Activated CD8-positive, alpha-beta memory T cell treated with anti-CD3 and anti-CD28 coated beads, Interleukin-2, amount 50 U/mL, for 24 hours (primary cell): ENCODE results near the gene KCNC3.

Experiments
- DNase-seq: peaks from one replicate; pipeline ENCODE4 v3.0.0-alpha.2; 2020; ENCODE audit errors: extremely low read depth

Gene KCNC3

DNA sequence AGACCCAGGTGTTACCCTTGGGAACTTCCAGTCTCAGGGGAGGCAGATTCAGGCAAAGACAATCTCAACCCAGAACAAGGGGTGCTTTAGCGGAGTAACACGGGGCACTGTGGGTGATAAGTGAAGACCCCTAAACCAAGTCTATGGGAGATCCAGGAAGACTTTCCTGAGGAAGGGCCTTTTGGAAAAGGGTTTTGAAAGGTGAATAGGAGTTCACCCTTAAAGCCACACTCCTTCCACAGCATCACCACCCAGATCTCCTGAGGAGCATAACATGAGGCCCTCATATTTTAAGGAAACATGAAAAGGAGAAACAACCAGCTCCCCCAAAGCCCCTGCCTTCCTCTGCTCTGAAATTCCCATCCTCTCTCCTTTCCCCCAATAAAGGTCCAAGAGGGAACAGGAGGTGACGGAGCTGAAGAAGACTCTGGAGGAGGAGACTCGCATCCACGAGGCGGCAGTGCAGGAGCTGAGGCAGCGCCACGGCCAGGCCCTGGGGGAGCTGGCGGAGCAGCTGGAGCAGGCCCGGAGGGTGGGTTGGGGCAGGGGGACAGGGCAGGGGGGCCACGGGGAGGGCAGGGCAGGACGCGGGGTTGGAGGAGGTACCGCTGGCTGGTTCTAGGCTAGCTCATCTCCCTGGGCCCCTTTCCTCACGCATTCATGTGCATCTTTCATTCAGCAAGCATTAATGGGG is 52.7 kb downstream of the KCNC3 start:
- no peak for DNase-seq

DNA sequence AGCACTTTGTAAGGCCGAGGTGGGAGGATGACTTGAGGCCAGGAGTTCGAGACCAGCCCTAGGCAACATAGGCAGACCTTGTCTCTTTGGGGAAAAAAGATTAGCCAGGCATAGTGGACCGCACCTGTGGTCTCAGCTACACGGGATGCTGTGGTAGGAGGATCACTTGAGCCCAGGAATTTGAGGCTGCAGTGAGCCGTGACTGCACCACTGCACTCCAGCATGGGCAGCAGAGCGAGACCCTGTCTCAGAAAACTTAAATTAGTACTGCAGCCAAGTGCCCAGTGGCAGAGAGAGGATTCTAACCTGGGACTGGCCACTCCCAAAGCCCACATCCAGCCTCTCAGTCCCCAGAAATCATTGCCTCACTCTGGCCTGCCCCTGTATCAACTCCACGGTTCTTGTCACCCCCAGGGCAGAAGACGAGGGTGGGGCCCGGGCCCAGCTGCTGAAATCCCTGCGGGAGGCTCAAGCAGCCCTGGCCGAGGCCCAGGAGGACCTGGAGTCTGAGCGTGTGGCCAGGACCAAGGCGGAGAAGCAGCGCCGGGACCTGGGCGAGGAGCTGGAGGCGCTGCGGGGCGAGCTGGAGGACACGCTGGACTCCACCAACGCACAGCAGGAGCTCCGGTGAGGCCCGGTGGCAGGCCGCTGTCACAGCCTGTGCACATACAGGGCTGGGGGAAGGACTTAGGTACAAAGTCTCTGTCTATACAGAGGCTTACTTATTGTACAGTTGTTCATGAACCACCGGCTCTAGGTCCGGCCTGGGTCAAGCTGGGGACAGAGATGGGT is 53.4 kb downstream of the KCNC3 start:
- no peak for DNase-seq

DNA sequence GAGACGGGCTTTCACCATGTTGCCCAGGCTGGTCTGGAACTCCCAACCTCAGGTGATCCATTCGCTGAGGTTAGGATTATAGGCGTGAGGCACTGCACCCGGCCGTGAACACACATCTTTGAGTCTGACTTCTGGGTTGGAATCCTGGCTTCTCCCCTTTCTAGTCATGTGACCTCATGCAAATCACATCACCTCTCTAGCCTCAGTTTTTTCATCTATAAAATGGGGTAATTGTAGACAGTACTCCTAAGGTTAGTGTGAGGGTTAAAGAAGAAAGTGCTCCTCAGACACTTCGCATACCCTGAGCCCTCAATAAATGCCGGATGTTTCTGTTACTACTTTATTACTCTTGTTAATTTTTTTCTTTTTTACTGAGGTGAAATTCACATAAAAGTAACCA is 55.4 kb downstream of the KCNC3 start:
- DNase-seq: no peak

DNA sequence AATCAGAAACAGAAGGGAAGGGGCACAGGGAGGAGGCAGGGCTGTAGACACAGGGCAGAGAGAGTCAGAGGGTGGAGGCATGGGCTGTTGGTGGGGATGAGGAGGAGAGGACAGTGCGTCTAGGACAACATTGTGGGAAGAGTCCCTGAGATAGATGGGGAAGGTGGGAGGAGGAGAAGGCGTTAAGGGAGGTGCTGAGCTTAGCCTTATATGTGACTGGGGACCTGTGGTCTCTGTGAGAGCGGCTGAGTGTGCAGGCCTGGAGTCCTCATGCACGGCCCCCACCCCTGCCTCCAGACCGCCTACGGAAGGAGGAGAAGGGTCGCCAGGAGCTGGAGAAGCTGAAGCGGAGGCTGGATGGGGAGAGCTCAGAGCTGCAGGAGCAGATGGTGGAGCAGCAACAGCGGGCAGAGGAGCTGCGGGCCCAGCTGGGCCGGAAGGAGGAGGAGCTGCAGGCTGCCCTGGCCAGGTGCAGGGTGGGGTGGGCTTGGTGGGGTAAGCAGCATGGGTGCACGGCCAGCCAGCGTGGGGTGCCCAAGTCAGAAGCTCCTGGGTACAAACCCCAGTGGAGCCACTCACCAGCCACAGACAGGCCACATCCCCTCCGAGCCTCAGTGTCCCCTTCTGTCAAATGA is 56.8 kb downstream of the KCNC3 start:
- no peak for DNase-seq

DNA sequence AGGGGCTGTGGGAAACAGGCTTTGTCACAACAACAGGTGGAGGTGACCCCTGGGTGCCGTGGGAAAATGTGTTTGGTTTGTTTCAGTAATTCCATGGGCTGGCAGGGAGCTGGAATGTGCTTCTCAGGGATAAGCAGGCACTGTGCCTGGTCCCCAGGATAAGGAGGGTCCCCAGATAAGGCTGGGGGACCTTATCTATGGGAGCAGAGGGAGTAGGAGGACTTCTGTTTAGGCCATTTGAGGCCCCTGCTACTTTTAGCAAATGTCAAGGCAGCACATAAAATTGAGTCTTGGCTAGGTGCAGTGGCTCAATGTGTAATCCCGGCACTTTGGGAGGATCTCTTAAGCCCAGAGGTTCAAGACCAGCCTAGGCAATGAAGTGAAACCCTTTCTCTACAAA is 59.5 kb downstream of the KCNC3 start:
- no peak for DNase-seq

DNA sequence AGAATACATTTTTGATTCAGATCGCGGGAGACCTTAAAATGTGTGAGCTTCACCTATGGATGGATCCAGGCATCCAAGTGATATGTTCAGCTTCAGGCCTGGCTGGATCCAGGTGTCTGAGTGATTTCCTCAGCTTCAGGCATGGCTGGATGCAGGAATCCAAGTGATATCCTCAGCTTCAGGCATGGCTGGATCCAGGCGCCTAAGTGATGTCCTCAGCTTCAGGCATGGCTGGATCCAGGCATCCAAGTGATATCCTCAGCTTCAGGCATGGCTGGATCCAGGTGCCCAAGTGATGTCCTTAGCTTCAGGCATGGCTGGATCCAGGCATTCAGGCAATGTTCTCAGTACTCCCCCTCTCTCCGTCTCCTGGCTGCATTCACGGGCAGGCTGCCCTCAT is 60.7 kb downstream of the KCNC3 start:
- no peak for DNase-seq

DNA sequence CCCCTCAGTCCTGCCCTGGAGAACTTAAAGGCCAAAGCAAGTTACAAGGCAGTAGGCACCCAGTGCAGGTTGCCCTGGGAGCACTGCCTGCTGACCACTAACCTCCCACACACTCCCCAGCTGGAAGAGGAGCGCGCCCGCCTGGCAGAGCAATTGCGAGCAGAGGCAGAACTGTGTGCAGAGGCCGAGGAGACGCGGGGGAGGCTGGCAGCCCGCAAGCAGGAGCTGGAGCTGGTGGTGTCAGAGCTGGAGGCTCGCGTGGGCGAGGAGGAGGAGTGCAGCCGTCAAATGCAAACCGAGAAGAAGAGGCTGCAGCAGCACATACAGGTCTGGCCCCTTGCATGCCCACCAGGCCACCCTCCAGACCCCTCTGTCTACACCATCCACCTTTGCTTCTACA is 61.1 kb downstream of the KCNC3 start:
- no peak for DNase-seq

DNA sequence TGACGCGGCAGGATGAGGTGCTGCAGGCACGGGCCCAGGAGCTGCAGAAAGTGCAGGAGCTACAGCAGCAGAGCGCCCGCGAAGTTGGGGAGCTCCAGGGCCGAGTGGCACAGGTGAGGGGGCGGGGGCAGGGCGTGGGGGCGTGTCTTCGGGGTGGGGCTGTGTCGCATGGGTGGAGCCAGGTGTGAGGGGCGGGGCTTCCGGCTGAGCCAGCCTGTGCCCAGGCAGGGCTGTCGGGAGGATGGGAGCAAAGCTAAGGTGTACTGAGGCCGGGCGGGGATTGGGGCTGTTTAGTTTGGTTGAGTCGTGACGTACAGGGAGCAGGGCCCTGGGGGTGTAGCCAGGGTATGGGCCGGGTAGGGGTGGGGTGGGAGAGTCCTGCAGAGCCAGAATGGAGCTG is 62.3 kb downstream of the KCNC3 start:
- DNase-seq: no peak

DNA sequence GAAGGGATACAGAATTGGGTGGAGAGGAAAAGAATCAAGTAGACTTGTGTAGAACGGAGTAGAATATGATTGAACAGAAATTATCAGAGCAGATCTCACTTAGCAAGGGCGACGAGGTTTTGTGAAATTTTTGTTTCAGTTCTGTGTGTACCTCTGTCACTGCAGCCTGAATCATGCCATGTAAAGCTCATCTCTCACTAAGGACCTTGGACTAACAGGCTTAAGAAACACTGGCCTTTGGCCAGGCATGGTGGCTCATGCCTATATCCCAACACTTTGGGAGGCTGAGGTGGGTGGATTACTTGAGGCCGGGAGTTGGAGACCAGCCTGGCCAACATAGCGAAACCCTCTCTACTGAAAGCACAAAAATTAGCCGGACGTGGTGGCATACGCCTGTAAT is 63.1 kb downstream of the KCNC3 start:
- no peak for DNase-seq

DNA sequence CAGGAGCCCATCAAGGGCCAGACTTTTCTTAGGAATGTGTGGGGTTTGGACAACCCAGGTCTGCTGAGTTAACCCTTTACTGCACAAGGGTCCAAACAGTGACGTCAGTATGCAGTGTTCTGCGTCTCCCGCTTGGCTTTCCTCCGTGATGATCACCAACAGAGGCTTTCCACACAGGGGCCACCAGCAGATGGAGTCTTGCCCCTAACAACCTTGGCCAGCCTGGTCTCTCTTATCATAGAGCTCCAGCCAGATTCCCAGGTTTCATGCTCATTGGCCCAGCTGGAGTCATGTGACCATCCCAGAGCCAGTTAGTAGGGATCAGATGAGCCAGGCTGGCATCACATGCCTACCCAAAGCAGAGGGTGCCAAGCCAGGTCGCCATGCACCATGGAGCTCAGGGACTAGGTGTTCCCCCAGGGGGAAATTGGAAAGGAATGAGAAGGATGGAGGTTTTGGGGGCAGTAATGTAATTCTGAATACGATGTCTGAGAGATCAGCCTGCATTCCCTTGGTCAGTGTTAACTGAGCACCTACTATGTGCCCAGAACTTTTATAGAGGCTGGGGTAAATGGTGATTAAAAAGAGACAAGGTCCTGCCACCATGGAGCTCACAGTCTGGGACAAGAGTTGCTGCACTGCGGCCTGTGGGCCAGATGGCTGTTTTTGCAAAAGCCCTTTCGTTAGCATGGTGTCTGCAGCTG is 64.5 kb downstream of the KCNC3 start:
- DNase-seq: no peak

DNA sequence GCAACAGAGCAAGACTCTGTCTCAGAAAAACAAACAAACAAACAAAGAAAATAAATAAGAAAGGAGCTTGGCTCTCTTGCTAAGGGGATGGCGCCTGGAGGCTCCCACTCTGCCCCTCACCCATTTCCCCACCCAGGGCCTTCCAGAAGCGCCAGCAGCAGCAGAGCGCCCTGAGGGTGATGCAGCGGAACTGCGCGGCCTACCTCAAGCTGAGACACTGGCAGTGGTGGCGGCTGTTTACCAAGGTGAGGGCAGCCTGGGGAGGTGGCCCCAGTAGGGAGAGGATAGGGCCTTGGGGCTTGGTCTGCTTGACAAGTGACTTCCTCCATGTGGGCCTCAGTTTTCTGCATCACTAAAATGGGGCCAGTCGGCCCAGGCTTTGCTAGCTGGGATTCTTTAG is 66.0 kb downstream of the KCNC3 start:
- DNase-seq: no peak
